GM06990 (cell line): ENCODE results near the gene MBD1.

ENCODE experiments used
- DNase-seq: peaks from one replicate; pipeline ENCODE4 v3.0.0-alpha.2; 2011; ENCODE audit not compliant: insufficient read length; ENCODE audit errors: extremely low read depth
- H3K27me3 ChIP-seq: replicated peaks from 2 replicates; pipeline ENCODE4 v1.6.0; 2011; ENCODE audit warnings: low read length; ENCODE audit not compliant: control insufficient read depth, insufficient read depth
- H3K36me3 ChIP-seq: 2 replicates; pipeline ENCODE4 v1.5.1; 2011; ENCODE audit warnings: low read length; ENCODE audit not compliant: control insufficient read depth, insufficient read depth
- H3K4me3 ChIP-seq: replicated peaks from 2 replicates; pipeline ENCODE4 v1.5.1; 2011; ENCODE audit warnings: low read depth, mild to moderate bottlenecking, control low read depth, low read length
- CTCF ChIP-seq: IDR thresholded peaks from 2 replicates; pipeline ENCODE4 v1.5.1; 2011; ENCODE audit warnings: low read length, control low read depth, mild to moderate bottlenecking, inconsistent platforms; ENCODE audit not compliant: insufficient read depth, poor library complexity, severe bottlenecking

MBD1 gene

GRCh38 chr18:50287441-50288347, 6.4 kb upstream of the MBD1 start, which contains the start of gene CXXC1:
TSS of gene CXXC1 (minus strand) at chr18:50287692. CDS start at chr18:50287589, 103 bp downstream.
- TF ChIP-seq CTCF: peak; percentile 61
- peak; percentile 98 for DNase-seq
- Histone ChIP-seq H3K27me3 (no peaks in the 10 kb centered on the region), H3K4me3 (peak within 1 kb of the TSS; percentile 91), H3K36me3 (peaks cover 27% of the 10 kb centered on the region)

DNA sequence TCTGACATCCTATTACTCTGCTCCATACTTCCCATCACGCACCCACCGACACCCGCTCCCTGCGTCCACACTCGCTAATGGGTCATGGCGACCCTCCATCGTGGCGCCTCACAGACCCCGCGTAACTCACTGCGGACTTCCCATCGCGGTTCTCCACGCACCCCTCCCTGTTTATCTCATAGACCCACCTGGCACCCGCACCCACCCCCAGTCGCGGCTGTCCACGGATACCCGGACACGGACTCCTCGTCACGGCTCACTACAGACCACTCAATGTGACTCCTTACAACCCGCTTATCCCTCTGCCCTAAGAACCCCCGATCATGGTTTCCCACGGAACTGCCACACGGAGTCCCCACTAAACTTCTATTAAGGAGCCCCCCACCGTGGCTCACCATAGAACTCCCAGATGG, 5.7 kb upstream of the MBD1 start:
- no peak for TF ChIP-seq CTCF
- H3K36me3 ChIP-seq: peaks cover 33% of the 10 kb centered on the region
- no peaks in the 10 kb centered on the region for H3K27me3 ChIP-seq
- H3K4me3 ChIP-seq: peak overlapping the region; percentile 91
- DNase-seq: no peak

- peaks cover 33% of the 10 kb centered on the region for H3K36me3 ChIP-seq
These were observed 5.2 kb upstream of the MBD1 start for GRCh38 chr18:50286391-50287027.

GRCh38 chr18:50285631-50286321, 4.5 kb upstream of the MBD1 start:
- no peaks in the 10 kb centered on the region for H3K27me3 ChIP-seq
- H3K36me3 ChIP-seq: peaks cover 33% of the 10 kb centered on the region
- no peak for TF ChIP-seq CTCF
- H3K4me3 ChIP-seq: peak overlapping the region; percentile 91
- DNase-seq: no peak

More at GRCh38 chr18:50286391-50287027, 5.2 kb upstream of the MBD1 start:
- DNase-seq: no peak
- TF ChIP-seq CTCF: no peak
- Histone ChIP-seq H3K27me3 (no peaks in the 10 kb centered on the region), H3K4me3 (peak overlapping the region; percentile 91)

- no peak for TF ChIP-seq CTCF
- no peak for DNase-seq
- H3K36me3 ChIP-seq: peaks cover 33% of the 10 kb centered on the region
- H3K4me3 ChIP-seq: no peak overlapping the region
- no peaks in the 10 kb centered on the region for H3K27me3 ChIP-seq
These were observed 3.7 kb upstream of the MBD1 start for GRCh38 chr18:50285071-50285470.
